Thyroid gland (tissue), 4 donors: ENCODE measurements around the gene ATXN3. TPM values are rescaled to one million over a fixed set of nuclear protein-coding genes. Genes with fewer than 3 reads are reported as not detected.

Source experiments
- DNase-seq, 2 donors: peaks; one replicate each; pipeline ENCODE4 v3.0.0-alpha.2; 2019
- H3K27ac ChIP-seq, 3 donors: fragments of 200-600 bp; sonication (generic); 1 replicate in 2 of 3; 2 replicates in 1 of 3; pipeline ENCODE4 v1.5.1; 2016 to 2019; ENCODE audit warnings: mild to moderate bottlenecking in 1 of 3, moderate library complexity in 1 of 3
- H3K27me3 ChIP-seq: fragments of 200-600 bp; sonication (generic); one replicate; pipeline ENCODE4 v1.5.1; 2019
- H3K36me3 ChIP-seq, 2 donors: fragments of 200-600 bp; sonication (generic); one replicate each; pipeline ENCODE4 v1.5.1; 2016 to 2019
- H3K4me1 ChIP-seq, 2 donors: fragments of 200-600 bp; sonication (generic); one replicate each; pipeline ENCODE4 v1.5.1; 2017 to 2019
- H3K4me3 ChIP-seq, 3 donors: fragments of 200-600 bp; sonication (generic); replicated peaks in 1 of 3; 1 replicate in 2 of 3; 2 replicates in 1 of 3; pipeline ENCODE4 v1.5.1; 2016; ENCODE audit warnings: mild to moderate bottlenecking in 1 of 3
- H3K9me3 ChIP-seq: fragments of 200-600 bp; sonication (generic); one replicate; pipeline ENCODE4 v1.5.1; 2017
- POLR2A ChIP-seq, 2 donors: fragments of 450-650 bp; IDR thresholded peaks; one replicate each; pipeline ENCODE4 v1.6.1; 2017; ENCODE audit warnings: antibody characterized with exemption in 2 of 2, mild to moderate bottlenecking in 2 of 2, moderate library complexity in 1 of 2
- WGBS, 2 donors: methylation state at CpG; one replicate each; pipeline ENCODE4 v1.1.5; 2017; 5-methylcytosine and 5-hydroxymethylcytosine counted together
- intact Hi-C: fragments of 100-400 bp; cut with DNase I; formaldehyde crosslinking; loops from one replicate; pipeline ENCODE4 v1.15.1; 2023
- total RNA-seq, 4 donors: library from RNA; depleted of rRNA; stranded (reverse); fragments of >200 nt; gene quantifications; one replicate each; pipeline ENCODE4 v1.2.3, GENCODE V29; 2016
- TF ChIP-seq, protein P1 (sequence below), 6 experiments: fragments of 200-600 bp in 3 of 6; fragments of 450-650 bp in 3 of 6; sonication (generic) in 3 of 6; IDR thresholded peaks; one replicate each; pipeline ENCODE4 v1.5.1; 2016 to 2019; ENCODE audit warnings: antibody characterized with exemption in 6 of 6, mild to moderate bottlenecking in 2 of 6, inconsistent platforms in 1 of 6, moderate library complexity in 1 of 6

The ATXN3 gene
- total RNA-seq, 4 donors from 2014 or later: 28.0 to 76.7 (median 31.8) TPM

DNA sequence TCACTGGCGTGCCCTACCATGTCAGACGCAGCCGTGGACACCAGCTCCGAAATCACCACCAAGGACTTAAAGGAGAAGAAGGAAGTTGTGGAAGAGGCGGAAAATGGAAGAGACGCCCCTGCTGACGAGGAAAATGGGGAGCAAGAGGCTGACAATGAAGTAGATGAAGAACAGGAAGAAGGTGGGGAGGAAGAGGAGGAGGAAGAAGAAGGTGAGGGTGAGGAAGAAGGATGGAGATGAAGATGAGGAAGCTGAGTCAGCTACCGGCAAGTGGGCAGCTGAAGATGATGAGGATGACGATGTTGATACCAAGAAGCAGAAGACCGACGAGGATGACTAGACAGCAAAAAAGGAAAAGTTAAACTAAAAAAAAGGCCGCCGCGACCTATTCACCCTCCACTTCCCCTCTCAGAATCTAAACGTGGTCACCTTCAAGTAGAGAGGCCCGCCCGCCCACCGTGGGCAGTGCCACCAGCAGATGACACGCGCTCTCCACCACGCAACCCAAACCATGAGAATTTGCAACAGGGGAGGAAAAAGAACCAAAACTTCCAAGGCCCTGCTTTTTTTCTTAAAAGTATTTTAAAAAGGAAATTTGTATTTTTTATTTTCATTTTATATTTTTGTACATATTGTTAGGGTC, 79.7 kb downstream of the ATXN3 start:
- WGBS, 2 donors: 90 to 91% methylated on average over 21 of the region's 21 CpGs
- Histone ChIP-seq H3K36me3 (peaks cover 1 to 19% of the 10 kb centered on the region in 2 donors), H3K4me3 (no peak overlapping the region), H3K9me3 (no peaks in the 10 kb centered on the region), H3K27me3 (no peaks in the 10 kb centered on the region), H3K4me1 (no peaks in the 10 kb centered on the region), H3K27ac (no peak overlapping the region)
- intact Hi-C loops: no loop called here
- TF ChIP-seq, protein P1, sequence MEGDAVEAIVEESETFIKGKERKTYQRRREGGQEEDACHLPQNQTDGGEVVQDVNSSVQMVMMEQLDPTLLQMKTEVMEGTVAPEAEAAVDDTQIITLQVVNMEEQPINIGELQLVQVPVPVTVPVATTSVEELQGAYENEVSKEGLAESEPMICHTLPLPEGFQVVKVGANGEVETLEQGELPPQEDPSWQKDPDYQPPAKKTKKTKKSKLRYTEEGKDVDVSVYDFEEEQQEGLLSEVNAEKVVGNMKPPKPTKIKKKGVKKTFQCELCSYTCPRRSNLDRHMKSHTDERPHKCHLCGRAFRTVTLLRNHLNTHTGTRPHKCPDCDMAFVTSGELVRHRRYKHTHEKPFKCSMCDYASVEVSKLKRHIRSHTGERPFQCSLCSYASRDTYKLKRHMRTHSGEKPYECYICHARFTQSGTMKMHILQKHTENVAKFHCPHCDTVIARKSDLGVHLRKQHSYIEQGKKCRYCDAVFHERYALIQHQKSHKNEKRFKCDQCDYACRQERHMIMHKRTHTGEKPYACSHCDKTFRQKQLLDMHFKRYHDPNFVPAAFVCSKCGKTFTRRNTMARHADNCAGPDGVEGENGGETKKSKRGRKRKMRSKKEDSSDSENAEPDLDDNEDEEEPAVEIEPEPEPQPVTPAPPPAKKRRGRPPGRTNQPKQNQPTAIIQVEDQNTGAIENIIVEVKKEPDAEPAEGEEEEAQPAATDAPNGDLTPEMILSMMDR (IDR thresholded peaks at IDR 0.05): no peak
- no peak for TF ChIP-seq POLR2A (IDR thresholded peaks at IDR 0.05)
- no peak for DNase-seq

DNA sequence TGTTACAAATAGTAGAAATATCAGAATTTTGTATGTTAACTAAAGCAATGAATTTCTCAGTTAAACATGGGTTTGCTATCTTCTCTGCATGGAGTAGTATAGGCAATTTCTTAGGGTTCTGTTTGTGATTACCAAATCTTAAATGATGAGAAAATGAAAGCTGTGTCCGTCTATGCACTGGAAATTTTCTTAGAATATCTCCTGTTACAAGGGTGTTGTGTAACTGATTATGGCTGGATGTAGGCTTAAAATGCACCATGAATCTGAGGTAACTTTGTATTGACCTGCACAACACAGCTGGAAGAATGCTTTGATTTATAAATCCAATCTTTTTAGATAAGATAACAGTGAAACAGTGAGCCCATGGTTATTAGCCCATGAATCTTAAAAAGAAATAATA, 84.3 kb downstream of the ATXN3 start:
- Histone ChIP-seq H3K36me3 (peaks cover 5 to 10% of the 10 kb centered on the region in 2 donors), H3K4me1 (no peaks in the 10 kb centered on the region), H3K27me3 (no peaks in the 10 kb centered on the region), H3K27ac (no peak overlapping the region), H3K4me3 (no peak overlapping the region), H3K9me3 (no peaks in the 10 kb centered on the region)
- no peak for TF ChIP-seq POLR2A (IDR thresholded peaks at IDR 0.05)
- TF ChIP-seq, protein P1 (IDR thresholded peaks at IDR 0.05): no peak
- WGBS, 2 donors: 83 to 86% methylated on average over 1 of the region's 1 CpG
- DNase-seq: no peak
- intact Hi-C loops: no loop called here

DNA sequence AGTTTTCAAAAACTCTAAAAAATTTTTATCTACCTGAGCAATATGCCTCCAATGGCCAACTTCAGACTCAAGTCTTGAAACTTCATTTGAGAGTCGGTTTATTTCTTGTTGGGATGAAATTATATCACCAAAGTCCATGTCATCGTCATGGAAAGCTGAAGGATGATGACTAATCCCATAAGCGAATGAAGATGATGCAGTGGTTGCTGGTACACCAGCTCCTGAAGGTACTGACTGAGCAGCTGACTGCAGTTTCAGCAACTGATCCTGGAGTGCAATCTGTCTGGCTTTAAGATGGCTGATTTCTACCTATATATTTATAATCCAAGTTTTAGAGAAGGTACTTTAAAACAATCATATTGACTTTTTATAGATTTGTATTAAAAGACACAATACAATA, 84.9 kb downstream of the ATXN3 start:
- Histone ChIP-seq H3K36me3 (peaks cover 6 to 13% of the 10 kb centered on the region in 2 donors), H3K4me1 (no peaks in the 10 kb centered on the region), H3K9me3 (no peaks in the 10 kb centered on the region), H3K27me3 (no peaks in the 10 kb centered on the region), H3K27ac (no peak overlapping the region), H3K4me3 (no peak overlapping the region)
- WGBS, 2 donors: 94% methylated on average over 3 of the region's 3 CpGs
- intact Hi-C loops: no loop called here
- TF ChIP-seq, protein P1 (IDR thresholded peaks at IDR 0.05): no peak
- TF ChIP-seq POLR2A (IDR thresholded peaks at IDR 0.05): no peak
- DNase-seq: no peak

DNA sequence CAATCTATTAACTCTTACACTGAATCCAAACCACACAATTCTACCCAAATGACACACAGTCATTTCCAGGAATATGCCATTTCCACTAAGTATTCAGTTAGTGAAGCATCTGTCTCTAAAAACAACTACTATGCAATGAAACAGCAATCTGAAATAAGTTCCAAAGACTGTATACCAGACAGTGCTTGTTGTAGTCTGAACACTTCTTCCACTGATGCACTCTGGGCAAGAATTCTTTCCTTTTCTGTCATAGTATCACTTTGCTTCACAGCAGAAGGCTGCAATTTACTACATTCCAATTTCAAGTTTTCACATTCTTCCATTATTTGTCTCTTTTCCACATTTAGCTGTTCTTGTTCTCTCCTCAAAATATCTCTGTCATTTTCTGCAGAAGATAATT, 92.3 kb downstream of the ATXN3 start:
- intact Hi-C loops: no loop called here
- no peaks in the 10 kb centered on the region for H3K4me1 ChIP-seq
- H3K36me3 ChIP-seq: peaks cover 25 to 32% of the 10 kb centered on the region in 2 donors
- no peak overlapping the region for H3K4me3 ChIP-seq
- H3K9me3 ChIP-seq: no peaks in the 10 kb centered on the region
- TF ChIP-seq, protein P1 (IDR thresholded peaks at IDR 0.05): no peak
- TF ChIP-seq POLR2A (IDR thresholded peaks at IDR 0.05): no peak
- no peaks in the 10 kb centered on the region for H3K27me3 ChIP-seq
- DNase-seq: no peak
- no peak overlapping the region for H3K27ac ChIP-seq

DNA sequence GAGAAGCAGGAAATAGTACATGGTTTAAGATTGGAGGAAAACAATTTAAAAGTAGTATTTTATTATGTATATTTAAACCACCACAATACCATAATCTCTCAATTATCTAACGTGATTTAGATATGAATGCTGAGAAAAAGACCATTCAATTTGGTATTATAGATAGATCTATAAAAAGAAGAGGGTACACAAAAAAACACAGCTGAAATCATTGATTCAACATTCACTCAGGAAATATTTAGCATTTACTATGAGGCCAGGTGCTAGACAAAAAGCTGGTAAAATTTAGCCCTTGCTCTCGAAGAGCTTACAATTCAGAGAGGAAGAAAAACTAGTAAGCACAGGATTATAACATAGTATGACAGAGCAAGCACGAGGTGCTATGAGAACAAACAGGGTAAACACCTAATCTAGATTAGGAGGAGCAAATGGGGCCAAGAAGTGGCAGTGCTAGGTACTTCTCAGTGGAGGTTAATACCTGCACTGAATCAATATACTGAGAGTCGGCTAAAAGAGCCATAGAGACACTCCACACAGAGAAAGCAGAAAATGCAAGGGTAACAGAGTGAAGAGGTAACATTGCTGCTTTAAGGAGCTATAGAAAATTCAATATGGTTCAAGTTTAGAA, 94.1 kb downstream of the ATXN3 start:
- 77 to 80% methylated on average over 4 of the region's 4 CpGs for WGBS, 2 donors
- TF ChIP-seq POLR2A (IDR thresholded peaks at IDR 0.05): no peak
- TF ChIP-seq, protein P1 (IDR thresholded peaks at IDR 0.05): no peak
- intact Hi-C loops: no loop called here

More for the DNA sequence above, 94.1 kb downstream of the ATXN3 start:
- Histone ChIP-seq H3K4me3 (no peak overlapping the region), H3K9me3 (no peaks in the 10 kb centered on the region), H3K4me1 (no peaks in the 10 kb centered on the region), H3K27ac (no peak overlapping the region), H3K36me3 (peaks cover 28 to 36% of the 10 kb centered on the region in 2 donors), H3K27me3 (no peaks in the 10 kb centered on the region)
- DNase-seq: no peak
